A549 (cell line): ENCODE data around the gene MT1E. TPM values are rescaled to one million over a fixed set of nuclear protein-coding genes. Genes with fewer than 3 reads are reported as not detected.

Experiments
- ATAC-seq, 2 experiments: fragments of 200-7000 bp in 1 of 2; fragments of >200 bp in 1 of 2; cut with Nextera tagmentation in 1 of 2; cut with Tn5 transposase in 1 of 2; 3 replicates each; pipeline versions ENCODE4 v1.8.0 to v1.9.1; 2018 to 2020; ENCODE audit warnings: mild to moderate bottlenecking in 1 of 2, moderate library complexity in 1 of 2
- CTCF ChIA-PET: fragments of 300-600 bp; sonication (Branson Sonifier 250); formaldehyde crosslinking; extraction: SDS; loops from one replicate; lab custom pipeline; 2021; ENCODE audit warnings: antibody characterized with exemption, inconsistent platforms; lab: Yijun Ruan, JAX
- POLR2A ChIA-PET: fragments of 350-600 bp; formaldehyde crosslinking; extraction: SDS; loops from one replicate; lab custom pipeline; 2021; ENCODE audit warnings: antibody characterized with exemption, inconsistent platforms; lab: Yijun Ruan, JAX
- DNase-seq, 2 experiments: peaks; one replicate each; pipeline versions ENCODE4 v3.0.0 to v3.0.0-alpha.2; 2011 to 2016; ENCODE audit warnings: low read depth in 1 of 2, low spot score in 1 of 2
- FAIRE-seq: peaks from 2 replicates; lab custom pipeline; 2011; peaks lifted over from hg19 to GRCh38; lab: Jason Lieb, UNC
- H3K27ac ChIP-seq, 2 experiments: fragments of >200 bp; sonication (Bioruptor Twin); formaldehyde crosslinking; 3 replicates each; pipeline ENCODE4 v1.5.1; 2016 to 2017
- H3K4me1 ChIP-seq: fragments of >200 bp; sonication (Bioruptor Twin); formaldehyde crosslinking; 3 replicates; pipeline ENCODE4 v1.6.1; 2016
- H3K4me2 ChIP-seq: fragments of >200 bp; sonication (Bioruptor Twin); formaldehyde crosslinking; 3 replicates; pipeline ENCODE4 v1.6.1; 2016
- H3K4me3 ChIP-seq: fragments of >200 bp; sonication (Bioruptor Twin); formaldehyde crosslinking; 3 replicates; pipeline ENCODE4 v1.5.1; 2016
- H3K9me3 ChIP-seq: fragments of >200 bp; sonication (Bioruptor Twin); formaldehyde crosslinking; 3 replicates; pipeline ENCODE4 v1.6.1; 2016
- ATOH8 ChIP-seq: fragments of 250-450 bp; sonication (Bioruptor Pico); IDR thresholded peaks from 2 replicates; pipeline ENCODE4 v1.5.0; 2020; ENCODE audit warnings: low read depth, mild to moderate bottlenecking, moderate library complexity
- BHLHE40 ChIP-seq: IDR thresholded peaks from 2 replicates; pipeline ENCODE4 v1.6.1; 2012; ENCODE audit warnings: low read depth, low read length, inconsistent platforms
- CBX2 ChIP-seq: fragments of 200-600 bp; sonication (generic); IDR thresholded peaks from 2 replicates; pipeline ENCODE4 v1.6.1; 2016; ENCODE audit warnings: low read depth, mild to moderate bottlenecking, borderline replicate concordance
- CBX8 ChIP-seq: fragments of 200-600 bp; sonication (generic); IDR thresholded peaks from 2 replicates; pipeline ENCODE4 v1.6.1; 2016
- CHD2 ChIP-seq: fragments of 150-350 bp; IDR thresholded peaks from 2 replicates; pipeline ENCODE4 v1.6.1; 2014; ENCODE audit warnings: low read length; ENCODE audit not compliant: partially characterized antibody
- CHD4 ChIP-seq: fragments of 200-600 bp; sonication (generic); IDR thresholded peaks from 2 replicates; pipeline ENCODE4 v1.6.1; 2016; ENCODE audit warnings: antibody characterized with exemption, mild to moderate bottlenecking, borderline replicate concordance
- EHF ChIP-seq: fragments of 250-450 bp; sonication (Bioruptor Pico); IDR thresholded peaks from 2 replicates; pipeline ENCODE4 v1.5.0; 2020; ENCODE audit warnings: mild to moderate bottlenecking
- FOXS1 ChIP-seq: fragments of 250-450 bp; sonication (Bioruptor Pico); IDR thresholded peaks from 2 replicates; pipeline ENCODE4 v1.5.0; 2020; ENCODE audit warnings: mild to moderate bottlenecking, moderate library complexity
- GATA3 ChIP-seq: IDR thresholded peaks from 2 replicates; pipeline ENCODE4 v1.6.1; 2012; ENCODE audit warnings: borderline replicate concordance
- HDAC2 ChIP-seq: fragments of 200-600 bp; sonication (generic); IDR thresholded peaks from 2 replicates; pipeline ENCODE4 v1.6.1; 2016
- HEYL ChIP-seq: fragments of 250-450 bp; sonication (Bioruptor Pico); IDR thresholded peaks from 2 replicates; pipeline ENCODE4 v1.8.0; 2021; ENCODE audit warnings: mild to moderate bottlenecking, moderate library complexity
- HOXA7 ChIP-seq: fragments of 250-450 bp; sonication (Bioruptor Pico); IDR thresholded peaks from 2 replicates; pipeline ENCODE4 v1.5.0; 2020; ENCODE audit warnings: mild to moderate bottlenecking, moderate library complexity
- HOXB5 ChIP-seq: fragments of 250-450 bp; sonication (Bioruptor Pico); IDR thresholded peaks from 2 replicates; pipeline ENCODE4 v1.5.0; 2020; ENCODE audit warnings: mild to moderate bottlenecking, moderate library complexity
- JUNB ChIP-seq: fragments of >200 bp; sonication (Bioruptor Twin); formaldehyde crosslinking; IDR thresholded peaks from 2 replicates; pipeline ENCODE4 v1.6.1; 2016
- KDM5A ChIP-seq: fragments of 200-600 bp; sonication (generic); IDR thresholded peaks from 2 replicates; pipeline ENCODE4 v1.6.1; 2016; ENCODE audit warnings: antibody characterized with exemption, mild to moderate bottlenecking
- MYC ChIP-seq: IDR thresholded peaks from 2 replicates; pipeline ENCODE4 v1.6.1; 2012; ENCODE audit warnings: mild to moderate bottlenecking, inconsistent platforms, low read length, improper control_type of control experiment, borderline replicate concordance
- NFE2L2 ChIP-seq: fragments of 150-350 bp; conservative IDR thresholded peaks from 2 replicates; pipeline ENCODE4 v1.6.1; 2014; ENCODE audit warnings: low read length
- NR3C1 ChIP-seq: fragments of >200 bp; sonication (Bioruptor Twin); formaldehyde crosslinking; IDR thresholded peaks from 3 replicates; pipeline ENCODE4 v1.6.1; 2017
- PHF8 ChIP-seq: fragments of 200-600 bp; sonication (generic); IDR thresholded peaks from 2 replicates; pipeline ENCODE4 v1.6.1; 2016; ENCODE audit warnings: low read depth, mild to moderate bottlenecking, antibody characterized with exemption, moderate library complexity, borderline replicate concordance
- RAD21 ChIP-seq, 2 experiments: fragments of >200 bp in 1 of 2; sonication (Bioruptor Twin) in 1 of 2; formaldehyde crosslinking in 1 of 2; IDR thresholded peaks in 1 of 2; conservative IDR thresholded peaks in 1 of 2; 2 replicates in 1 of 2; 3 replicates in 1 of 2; pipeline ENCODE4 v1.6.1; 2012 to 2018; ENCODE audit warnings: inconsistent platforms in 1 of 2
- RARB ChIP-seq: fragments of 250-450 bp; sonication (Bioruptor Pico); IDR thresholded peaks from 2 replicates; pipeline ENCODE4 v1.8.0; 2021; ENCODE audit warnings: mild to moderate bottlenecking, moderate library complexity
- RFX5 ChIP-seq: fragments of 450-650 bp; IDR thresholded peaks from 2 replicates; pipeline ENCODE4 v1.7.1; 2014; ENCODE audit warnings: antibody characterized with exemption, mild to moderate bottlenecking, moderate library complexity
- SMC3 ChIP-seq: fragments of >200 bp; sonication (Bioruptor Twin); formaldehyde crosslinking; IDR thresholded peaks from 3 replicates; pipeline ENCODE4 v1.6.1; 2018; ENCODE audit warnings: inconsistent platforms
- SREBF2 ChIP-seq: fragments of 450-650 bp; IDR thresholded peaks from 2 replicates; pipeline ENCODE4 v1.6.1; 2014; ENCODE audit warnings: mild to moderate bottlenecking, moderate library complexity
- ZSCAN20 ChIP-seq: fragments of 250-450 bp; sonication (Bioruptor Pico); IDR thresholded peaks from 2 replicates; pipeline ENCODE4 v1.8.0; 2022; ENCODE audit warnings: mild to moderate bottlenecking, moderate library complexity
- WGBS: methylation state at CpG from one replicate; pipeline ENCODE4 v1.1.6; 2017; ENCODE audit errors: missing lambda C conversion rate; 5-methylcytosine and 5-hydroxymethylcytosine counted together
- polyA plus RNA-seq, 4 experiments: library from polyadenylated mRNA; depleted of rRNA in 3 of 4; stranded (reverse); fragments of >200 nt; fragmentation: RNase III in 1 of 4; extraction: RNeasy Plus Mini Kit Qiagen cat#74134 plus additional on column Dnase treatment in 1 of 4; gene quantifications; 2 replicates in 3 of 4; 3 replicates in 1 of 4; pipeline ENCODE4 v1.2.3, GENCODE V29; 2011 to 2017
- TF ChIP-seq, protein P1 (sequence below): IDR thresholded peaks from 2 replicates; pipeline ENCODE4 v1.6.1; 2012; ENCODE audit warnings: low read depth, borderline replicate concordance
- TF ChIP-seq, protein P2 (sequence below): IDR thresholded peaks from 2 replicates; pipeline ENCODE4 v1.6.1; 2012

Gene MT1E
- polyA plus RNA-seq, 2 of the 4 experiments (the other 2 are of a cell fraction), result not detected

- TF ChIP-seq, protein P1, sequence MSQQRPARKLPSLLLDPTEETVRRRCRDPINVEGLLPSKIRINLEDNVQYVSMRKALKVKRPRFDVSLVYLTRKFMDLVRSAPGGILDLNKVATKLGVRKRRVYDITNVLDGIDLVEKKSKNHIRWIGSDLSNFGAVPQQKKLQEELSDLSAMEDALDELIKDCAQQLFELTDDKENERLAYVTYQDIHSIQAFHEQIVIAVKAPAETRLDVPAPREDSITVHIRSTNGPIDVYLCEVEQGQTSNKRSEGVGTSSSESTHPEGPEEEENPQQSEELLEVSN, result peak; percentile 72; the same call in 1 of the 2 replicates
- TF ChIP-seq SMC3, result no peak
- no peak for TF ChIP-seq PHF8
- no peak for TF ChIP-seq CHD2
- peak; percentile 67; the same call in 1 of the 2 replicates for TF ChIP-seq ATOH8 (CRISPR knock-in tag)
- TF ChIP-seq SREBF2, result no peak
- TF ChIP-seq, protein P2, sequence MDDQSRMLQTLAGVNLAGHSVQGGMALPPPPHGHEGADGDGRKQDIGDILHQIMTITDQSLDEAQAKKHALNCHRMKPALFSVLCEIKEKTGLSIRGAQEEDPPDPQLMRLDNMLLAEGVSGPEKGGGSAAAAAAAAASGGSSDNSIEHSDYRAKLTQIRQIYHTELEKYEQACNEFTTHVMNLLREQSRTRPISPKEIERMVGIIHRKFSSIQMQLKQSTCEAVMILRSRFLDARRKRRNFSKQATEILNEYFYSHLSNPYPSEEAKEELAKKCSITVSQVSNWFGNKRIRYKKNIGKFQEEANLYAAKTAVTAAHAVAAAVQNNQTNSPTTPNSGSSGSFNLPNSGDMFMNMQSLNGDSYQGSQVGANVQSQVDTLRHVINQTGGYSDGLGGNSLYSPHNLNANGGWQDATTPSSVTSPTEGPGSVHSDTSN, result no peak; the same call in 1 of the 2 replicates
- no peak for TF ChIP-seq HEYL (CRISPR knock-in tag)
- no peak for TF ChIP-seq NFE2L2
- no peak for TF ChIP-seq FOXS1 (CRISPR knock-in tag)
- no peak for TF ChIP-seq RFX5
- no peak for TF ChIP-seq CHD4
- TF ChIP-seq BHLHE40, result no peak
- no peak for TF ChIP-seq JUNB
- peak; percentile 31; the same call in 1 of the 2 replicates for TF ChIP-seq RARB (CRISPR knock-in tag)
- TF ChIP-seq EHF, result no peak
- no peak for TF ChIP-seq HDAC2
- TF ChIP-seq HOXB5 (CRISPR knock-in tag), result no peak
- 0 out of 3 replicates have a peak, but pooled peaks have one; percentile 83 for TF ChIP-seq NR3C1
- TF ChIP-seq ZSCAN20 (CRISPR knock-in tag), result no peak
- TF ChIP-seq RAD21 (conservative IDR thresholded peaks at IDR 0.05 in 1 of 2, IDR thresholded peaks at IDR 0.05 in 1 of 2), result no peak
- no peak for TF ChIP-seq CBX2
- no peak for TF ChIP-seq CBX8
- no peak for TF ChIP-seq KDM5A
- peak; percentile 5; the same call in 1 of the 2 replicates for TF ChIP-seq GATA3
- TF ChIP-seq MYC, result no peak
- no peak for TF ChIP-seq HOXA7 (CRISPR knock-in tag)
Measured at GRCh38 chr16:56607109-56607618, 18.4 kb upstream of the MT1E start (continued).

GRCh38 chr16:56607675-56608042 is 17.9 kb upstream of the MT1E start:
- Histone ChIP-seq H3K4me2 (peak overlapping the region; percentile 81), H3K4me1 (peaks cover 66% of the 10 kb centered on the region)
- ATAC-seq (no peak), DNase-seq (no peak)
- POLR2A ChIA-PET, result interaction anchor here (1.0 to 10.8 kb wide), 8 partner anchors 14 to 199 kb away, joined by 3 to 185 read pairs (median 10); partner anchors contain the start of genes MT1F and MT1X
- CTCF ChIA-PET, result interaction anchor here (0.7 to 19.7 kb wide), 8 partner anchors 9 to 275 kb away, joined by 3 to 340 read pairs (median 4); partner anchors contain the start of genes MT1A, MT1B and MT1F
- TF ChIP-seq HOXA7 (CRISPR knock-in tag) (0 out of 2 replicates have a peak, but pooled peaks have one; percentile 37), EHF (no peak)
- TF ChIP-seq, all 56 proteins: peak for 1
- WGBS, result 73% methylated on average over 2 of the region's 2 CpGs
- Histone ChIP-seq H3K27ac (peak overlapping the region; percentile 93 to 96), H3K9me3 (no peaks in the 10 kb centered on the region), H3K4me3 (peak overlapping the region; percentile 34)
- no peak for FAIRE-seq
